ENCODE results near the gene RAPGEF6.

DNA sequence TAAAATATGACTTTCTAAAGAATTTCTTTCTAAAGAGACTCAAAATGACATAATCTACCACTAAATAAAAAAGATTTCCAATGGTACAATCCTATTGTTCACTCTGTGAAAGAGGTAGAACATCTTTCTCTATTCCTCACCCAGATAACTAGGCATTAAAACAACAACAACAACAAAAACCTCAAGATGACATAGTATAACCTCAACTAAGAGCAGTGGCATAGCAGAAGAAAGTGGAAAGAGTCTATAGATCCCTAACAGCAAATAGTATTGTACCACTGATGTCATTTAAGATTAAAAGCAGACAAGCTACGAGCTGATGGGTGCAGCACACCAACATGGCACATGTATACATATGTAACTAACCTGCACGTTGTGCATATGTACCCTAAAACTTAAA lies 29.9 kb downstream of the RAPGEF6 start:
- TF ChIP-seq, protein P1, sequence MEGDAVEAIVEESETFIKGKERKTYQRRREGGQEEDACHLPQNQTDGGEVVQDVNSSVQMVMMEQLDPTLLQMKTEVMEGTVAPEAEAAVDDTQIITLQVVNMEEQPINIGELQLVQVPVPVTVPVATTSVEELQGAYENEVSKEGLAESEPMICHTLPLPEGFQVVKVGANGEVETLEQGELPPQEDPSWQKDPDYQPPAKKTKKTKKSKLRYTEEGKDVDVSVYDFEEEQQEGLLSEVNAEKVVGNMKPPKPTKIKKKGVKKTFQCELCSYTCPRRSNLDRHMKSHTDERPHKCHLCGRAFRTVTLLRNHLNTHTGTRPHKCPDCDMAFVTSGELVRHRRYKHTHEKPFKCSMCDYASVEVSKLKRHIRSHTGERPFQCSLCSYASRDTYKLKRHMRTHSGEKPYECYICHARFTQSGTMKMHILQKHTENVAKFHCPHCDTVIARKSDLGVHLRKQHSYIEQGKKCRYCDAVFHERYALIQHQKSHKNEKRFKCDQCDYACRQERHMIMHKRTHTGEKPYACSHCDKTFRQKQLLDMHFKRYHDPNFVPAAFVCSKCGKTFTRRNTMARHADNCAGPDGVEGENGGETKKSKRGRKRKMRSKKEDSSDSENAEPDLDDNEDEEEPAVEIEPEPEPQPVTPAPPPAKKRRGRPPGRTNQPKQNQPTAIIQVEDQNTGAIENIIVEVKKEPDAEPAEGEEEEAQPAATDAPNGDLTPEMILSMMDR (IDR thresholded peaks at IDR 0.05 in 2 of 3, conservative IDR thresholded peaks at IDR 0.05 in 1 of 3; ENCODE audit: insufficient read depth in 2 of 3, low read depth in 1 of 3, low read length in 3 of 3) = no peak
- TF ChIP-seq NONO (IDR thresholded peaks at IDR 0.05; ENCODE audit: low read depth in 2 of 2, low read length in 1 of 2) (no peak), FOXK2 (conservative IDR thresholded peaks at IDR 0.05 in 1 of 2, IDR thresholded peaks at IDR 0.05 in 1 of 2; ENCODE audit: low read depth in 2 of 2) (no peak), JUN (IDR thresholded peaks at IDR 0.05; ENCODE audit: borderline replicate concordance, low read depth, low read length) (no peak), JUN (CRISPR knock-in tag; IDR thresholded peaks at IDR 0.05; ENCODE audit: borderline replicate concordance) (no peak), STAT5B (CRISPR knock-in tag; IDR thresholded peaks at IDR 0.05) (no peak), POLR2A (conservative IDR thresholded peaks at IDR 0.05) (no peak), ZNF184 (CRISPR knock-in tag; IDR thresholded peaks at IDR 0.05) (no peak), TRIM28 (IDR thresholded peaks at IDR 0.05) (no peak), TEAD1 (CRISPR knock-in tag; IDR thresholded peaks at IDR 0.05) (no peak)
- TF ChIP-seq, protein P2, sequence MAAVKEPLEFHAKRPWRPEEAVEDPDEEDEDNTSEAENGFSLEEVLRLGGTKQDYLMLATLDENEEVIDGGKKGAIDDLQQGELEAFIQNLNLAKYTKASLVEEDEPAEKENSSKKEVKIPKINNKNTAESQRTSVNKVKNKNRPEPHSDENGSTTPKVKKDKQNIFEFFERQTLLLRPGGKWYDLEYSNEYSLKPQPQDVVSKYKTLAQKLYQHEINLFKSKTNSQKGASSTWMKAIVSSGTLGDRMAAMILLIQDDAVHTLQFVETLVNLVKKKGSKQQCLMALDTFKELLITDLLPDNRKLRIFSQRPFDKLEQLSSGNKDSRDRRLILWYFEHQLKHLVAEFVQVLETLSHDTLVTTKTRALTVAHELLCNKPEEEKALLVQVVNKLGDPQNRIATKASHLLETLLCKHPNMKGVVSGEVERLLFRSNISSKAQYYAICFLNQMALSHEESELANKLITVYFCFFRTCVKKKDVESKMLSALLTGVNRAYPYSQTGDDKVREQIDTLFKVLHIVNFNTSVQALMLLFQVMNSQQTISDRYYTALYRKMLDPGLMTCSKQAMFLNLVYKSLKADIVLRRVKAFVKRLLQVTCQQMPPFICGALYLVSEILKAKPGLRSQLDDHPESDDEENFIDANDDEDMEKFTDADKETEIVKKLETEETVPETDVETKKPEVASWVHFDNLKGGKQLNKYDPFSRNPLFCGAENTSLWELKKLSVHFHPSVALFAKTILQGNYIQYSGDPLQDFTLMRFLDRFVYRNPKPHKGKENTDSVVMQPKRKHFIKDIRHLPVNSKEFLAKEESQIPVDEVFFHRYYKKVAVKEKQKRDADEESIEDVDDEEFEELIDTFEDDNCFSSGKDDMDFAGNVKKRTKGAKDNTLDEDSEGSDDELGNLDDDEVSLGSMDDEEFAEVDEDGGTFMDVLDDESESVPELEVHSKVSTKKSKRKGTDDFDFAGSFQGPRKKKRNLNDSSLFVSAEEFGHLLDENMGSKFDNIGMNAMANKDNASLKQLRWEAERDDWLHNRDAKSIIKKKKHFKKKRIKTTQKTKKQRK (IDR thresholded peaks at IDR 0.05; ENCODE audit: borderline replicate concordance, low read depth, low read length) = no peak
- TF ChIP-seq, protein P3, sequence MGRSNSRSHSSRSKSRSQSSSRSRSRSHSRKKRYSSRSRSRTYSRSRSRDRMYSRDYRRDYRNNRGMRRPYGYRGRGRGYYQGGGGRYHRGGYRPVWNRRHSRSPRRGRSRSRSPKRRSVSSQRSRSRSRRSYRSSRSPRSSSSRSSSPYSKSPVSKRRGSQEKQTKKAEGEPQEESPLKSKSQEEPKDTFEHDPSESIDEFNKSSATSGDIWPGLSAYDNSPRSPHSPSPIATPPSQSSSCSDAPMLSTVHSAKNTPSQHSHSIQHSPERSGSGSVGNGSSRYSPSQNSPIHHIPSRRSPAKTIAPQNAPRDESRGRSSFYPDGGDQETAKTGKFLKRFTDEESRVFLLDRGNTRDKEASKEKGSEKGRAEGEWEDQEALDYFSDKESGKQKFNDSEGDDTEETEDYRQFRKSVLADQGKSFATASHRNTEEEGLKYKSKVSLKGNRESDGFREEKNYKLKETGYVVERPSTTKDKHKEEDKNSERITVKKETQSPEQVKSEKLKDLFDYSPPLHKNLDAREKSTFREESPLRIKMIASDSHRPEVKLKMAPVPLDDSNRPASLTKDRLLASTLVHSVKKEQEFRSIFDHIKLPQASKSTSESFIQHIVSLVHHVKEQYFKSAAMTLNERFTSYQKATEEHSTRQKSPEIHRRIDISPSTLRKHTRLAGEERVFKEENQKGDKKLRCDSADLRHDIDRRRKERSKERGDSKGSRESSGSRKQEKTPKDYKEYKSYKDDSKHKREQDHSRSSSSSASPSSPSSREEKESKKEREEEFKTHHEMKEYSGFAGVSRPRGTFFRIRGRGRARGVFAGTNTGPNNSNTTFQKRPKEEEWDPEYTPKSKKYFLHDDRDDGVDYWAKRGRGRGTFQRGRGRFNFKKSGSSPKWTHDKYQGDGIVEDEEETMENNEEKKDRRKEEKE (IDR thresholded peaks at IDR 0.05; ENCODE audit: borderline replicate concordance in 1 of 2, control insufficient read depth in 1 of 2, low read depth in 2 of 2, low read length in 1 of 2) = no peak
- TF ChIP-seq, protein P4, sequence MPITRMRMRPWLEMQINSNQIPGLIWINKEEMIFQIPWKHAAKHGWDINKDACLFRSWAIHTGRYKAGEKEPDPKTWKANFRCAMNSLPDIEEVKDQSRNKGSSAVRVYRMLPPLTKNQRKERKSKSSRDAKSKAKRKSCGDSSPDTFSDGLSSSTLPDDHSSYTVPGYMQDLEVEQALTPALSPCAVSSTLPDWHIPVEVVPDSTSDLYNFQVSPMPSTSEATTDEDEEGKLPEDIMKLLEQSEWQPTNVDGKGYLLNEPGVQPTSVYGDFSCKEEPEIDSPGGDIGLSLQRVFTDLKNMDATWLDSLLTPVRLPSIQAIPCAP (CRISPR knock-in tag; IDR thresholded peaks at IDR 0.05; ENCODE audit: borderline replicate concordance) = no peak
- TF ChIP-seq, protein P5, sequence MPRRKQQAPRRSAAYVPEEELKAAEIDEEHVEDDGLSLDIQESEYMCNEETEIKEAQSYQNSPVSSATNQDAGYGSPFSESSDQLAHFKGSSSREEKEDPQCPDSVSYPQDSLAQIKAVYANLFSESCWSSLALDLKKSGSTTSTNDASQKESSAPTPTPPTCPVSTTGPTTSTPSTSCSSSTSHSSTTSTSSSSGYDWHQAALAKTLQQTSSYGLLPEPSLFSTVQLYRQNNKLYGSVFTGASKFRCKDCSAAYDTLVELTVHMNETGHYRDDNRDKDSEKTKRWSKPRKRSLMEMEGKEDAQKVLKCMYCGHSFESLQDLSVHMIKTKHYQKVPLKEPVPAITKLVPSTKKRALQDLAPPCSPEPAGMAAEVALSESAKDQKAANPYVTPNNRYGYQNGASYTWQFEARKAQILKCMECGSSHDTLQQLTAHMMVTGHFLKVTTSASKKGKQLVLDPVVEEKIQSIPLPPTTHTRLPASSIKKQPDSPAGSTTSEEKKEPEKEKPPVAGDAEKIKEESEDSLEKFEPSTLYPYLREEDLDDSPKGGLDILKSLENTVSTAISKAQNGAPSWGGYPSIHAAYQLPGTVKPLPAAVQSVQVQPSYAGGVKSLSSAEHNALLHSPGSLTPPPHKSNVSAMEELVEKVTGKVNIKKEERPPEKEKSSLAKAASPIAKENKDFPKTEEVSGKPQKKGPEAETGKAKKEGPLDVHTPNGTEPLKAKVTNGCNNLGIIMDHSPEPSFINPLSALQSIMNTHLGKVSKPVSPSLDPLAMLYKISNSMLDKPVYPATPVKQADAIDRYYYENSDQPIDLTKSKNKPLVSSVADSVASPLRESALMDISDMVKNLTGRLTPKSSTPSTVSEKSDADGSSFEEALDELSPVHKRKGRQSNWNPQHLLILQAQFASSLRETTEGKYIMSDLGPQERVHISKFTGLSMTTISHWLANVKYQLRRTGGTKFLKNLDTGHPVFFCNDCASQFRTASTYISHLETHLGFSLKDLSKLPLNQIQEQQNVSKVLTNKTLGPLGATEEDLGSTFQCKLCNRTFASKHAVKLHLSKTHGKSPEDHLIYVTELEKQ (CRISPR knock-in tag; IDR thresholded peaks at IDR 0.05) = no peak
- TF ChIP-seq, protein P6, sequence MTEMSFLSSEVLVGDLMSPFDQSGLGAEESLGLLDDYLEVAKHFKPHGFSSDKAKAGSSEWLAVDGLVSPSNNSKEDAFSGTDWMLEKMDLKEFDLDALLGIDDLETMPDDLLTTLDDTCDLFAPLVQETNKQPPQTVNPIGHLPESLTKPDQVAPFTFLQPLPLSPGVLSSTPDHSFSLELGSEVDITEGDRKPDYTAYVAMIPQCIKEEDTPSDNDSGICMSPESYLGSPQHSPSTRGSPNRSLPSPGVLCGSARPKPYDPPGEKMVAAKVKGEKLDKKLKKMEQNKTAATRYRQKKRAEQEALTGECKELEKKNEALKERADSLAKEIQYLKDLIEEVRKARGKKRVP (CRISPR knock-in tag; IDR thresholded peaks at IDR 0.05) = no peak

Measured in K562 (cell line).